ENCODE measurements around the gene ANO7. TPM values are rescaled to one million over a fixed set of nuclear protein-coding genes. Genes with fewer than 3 reads are reported as not detected.

ANO7 gene
- total and polyA plus RNA-seq, 2 donors (not counting 1 experiment from before 2014, with no cell fraction given) = 0.64 to 1.8 TPM

DNA sequence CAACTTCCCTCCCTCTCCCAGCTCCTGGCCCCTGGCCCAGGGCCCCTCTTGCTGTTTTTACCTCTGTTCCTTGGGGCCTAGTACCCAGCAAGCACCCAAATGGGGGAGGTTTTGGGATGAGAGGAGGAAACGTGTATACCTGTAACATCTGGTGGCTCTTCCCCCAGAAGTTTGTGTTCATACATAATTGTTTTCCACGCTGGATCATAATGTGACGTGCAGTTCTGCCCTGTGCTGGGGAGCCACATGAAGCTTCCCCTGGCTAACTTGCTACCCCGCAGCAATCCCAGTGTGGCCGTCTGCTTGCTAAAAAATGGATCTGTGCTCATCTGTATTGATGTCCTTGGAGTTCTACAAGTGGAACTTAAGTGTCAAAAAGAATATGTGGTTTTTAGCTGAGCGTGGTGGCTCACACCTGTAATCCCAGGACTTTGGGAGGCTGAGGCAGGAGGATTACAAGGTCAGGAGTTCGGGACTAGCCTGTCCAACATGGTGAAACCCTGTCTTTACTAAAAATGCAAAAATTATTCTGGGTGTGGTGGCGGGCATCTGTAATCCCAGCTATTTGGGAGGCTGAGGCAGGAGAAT lies 36.5 kb downstream of the ANO7 start:
- Mint-ChIP-seq H3K9me3 (ENCODE audit: insufficient read depth) (no peaks in the 10 kb centered on the region), H3K27ac (no peak overlapping the region), H3K4me3 (no peak overlapping the region), H3K4me1 (peaks cover 2% of the 10 kb centered on the region), H3K27me3 (no peaks in the 10 kb centered on the region)
- ChIA-PET POLR2A (no interaction called here), CTCF (no interaction called here)
- Histone ChIP-seq H3K9me3 (ENCODE audit: control extremely low read depth in 1 of 3, control insufficient read depth in 2 of 3, insufficient read depth in 1 of 3, low read length in 2 of 3) (no peaks in the 10 kb centered on the region), H3K27me3 (replicated peaks in 1 of 4; ENCODE audit: control extremely low read depth in 1 of 4, control insufficient read depth in 3 of 4, insufficient read depth in 4 of 4, low read length in 3 of 4) (peaks cover 0 to 2% (median 0%) of the 10 kb centered on the region in 4 experiments), H3K4me3 (ENCODE audit: control extremely low read depth in 1 of 5, extremely low read depth in 1 of 5, insufficient read depth in 1 of 5, low read depth in 2 of 5, low read length in 4 of 5) (no peak overlapping the region), H2AFZ (ENCODE audit: insufficient read depth, low read depth, low read length, poor library complexity, severe bottlenecking) (no peak overlapping the region), H3K79me2 (ENCODE audit: control insufficient read depth, insufficient read depth, low read length) (no peaks in the 10 kb centered on the region), H3K4me1 (ENCODE audit: control insufficient read depth in 2 of 2, insufficient read depth in 2 of 2, low read length in 2 of 2) (no peaks in the 10 kb centered on the region), H3K27ac (ENCODE audit: low read length in 2 of 2) (no peak overlapping the region), H3K4me2 (replicated peaks; ENCODE audit: low read depth, low read length, poor library complexity, severe bottlenecking) (no peak overlapping the region), H3K9ac (ENCODE audit: low read length) (no peak overlapping the region), H4K20me1 (ENCODE audit: control insufficient read depth, insufficient read depth, low read length, poor library complexity, severe bottlenecking) (no peaks in the 10 kb centered on the region), H3K36me3 (replicated peaks in 1 of 2; ENCODE audit: control extremely low read depth in 1 of 2, control insufficient read depth in 1 of 2, extremely low read depth in 1 of 2, insufficient read depth in 2 of 2, low read length in 1 of 2) (peaks cover 2 to 18% of the 10 kb centered on the region in 2 experiments)
- ATAC-seq (ENCODE audit: low read depth) (no peak), DNase-seq (no peak)
- WGBS (ENCODE audit: insufficient coverage) = 94% methylated on average over 8 of the region's 8 CpGs
- intact Hi-C loops (cut with micrococcal nuclease) = no loop called here
- no peak for TF ChIP-seq CTCF (IDR thresholded peaks at IDR 0.05)
- TF ChIP-seq EZH2 (IDR thresholded peaks at IDR 0.05; ENCODE audit: borderline replicate concordance, insufficient read depth, low read depth, low read length, poor library complexity, severe bottlenecking) = no peak

DNA sequence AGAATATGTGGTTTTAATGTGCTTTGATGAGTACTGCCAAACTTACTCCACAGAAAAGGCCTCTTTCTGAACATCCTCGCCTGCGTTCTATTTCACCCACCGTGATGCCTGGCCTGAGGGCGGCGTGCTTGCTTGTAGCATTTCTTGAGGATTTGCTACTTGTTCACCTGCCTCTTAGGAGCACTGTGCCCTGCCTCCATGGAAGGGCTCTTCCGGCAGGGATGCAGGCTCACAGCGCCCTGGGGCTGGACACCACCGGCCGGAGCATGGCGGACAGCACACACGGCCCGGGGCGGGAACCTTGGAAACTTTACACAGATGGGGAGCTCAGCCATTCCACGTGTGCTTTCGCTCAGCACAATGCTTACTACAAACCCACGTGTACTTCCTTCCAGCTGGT lies 37.1 kb downstream of the ANO7 start:
- Histone ChIP-seq H2AFZ (ENCODE audit: insufficient read depth, low read depth, low read length, poor library complexity, severe bottlenecking) (no peak overlapping the region), H3K4me1 (ENCODE audit: control insufficient read depth in 2 of 2, insufficient read depth in 2 of 2, low read length in 2 of 2) (no peaks in the 10 kb centered on the region), H3K9ac (ENCODE audit: low read length) (no peak overlapping the region), H4K20me1 (ENCODE audit: control insufficient read depth, insufficient read depth, low read length, poor library complexity, severe bottlenecking) (no peaks in the 10 kb centered on the region), H3K36me3 (replicated peaks in 1 of 2; ENCODE audit: control extremely low read depth in 1 of 2, control insufficient read depth in 1 of 2, extremely low read depth in 1 of 2, insufficient read depth in 2 of 2, low read length in 1 of 2) (peaks cover 2 to 24% of the 10 kb centered on the region in 2 experiments), H3K9me3 (ENCODE audit: control extremely low read depth in 1 of 3, control insufficient read depth in 2 of 3, insufficient read depth in 1 of 3, low read length in 2 of 3) (no peaks in the 10 kb centered on the region), H3K4me2 (replicated peaks; ENCODE audit: low read depth, low read length, poor library complexity, severe bottlenecking) (no peak overlapping the region), H3K27ac (ENCODE audit: low read length in 2 of 2) (no peak overlapping the region), H3K79me2 (ENCODE audit: control insufficient read depth, insufficient read depth, low read length) (no peaks in the 10 kb centered on the region), H3K27me3 (replicated peaks in 1 of 4; ENCODE audit: control extremely low read depth in 1 of 4, control insufficient read depth in 3 of 4, insufficient read depth in 4 of 4, low read length in 3 of 4) (peaks cover 0 to 2% (median 0%) of the 10 kb centered on the region in 4 experiments), H3K4me3 (ENCODE audit: control extremely low read depth in 1 of 5, extremely low read depth in 1 of 5, insufficient read depth in 1 of 5, low read depth in 2 of 5, low read length in 4 of 5) (no peak overlapping the region)
- 96% methylated on average over 16 of the region's 16 CpGs for WGBS (ENCODE audit: insufficient coverage)
- Mint-ChIP-seq H3K4me1 (no peaks in the 10 kb centered on the region), H3K27me3 (no peaks in the 10 kb centered on the region), H3K4me3 (no peak overlapping the region), H3K9me3 (ENCODE audit: insufficient read depth) (no peaks in the 10 kb centered on the region), H3K27ac (no peak overlapping the region)
- POLR2A ChIA-PET = no interaction called here
- DNase-seq (no peak), ATAC-seq (ENCODE audit: low read depth) (no peak)
- intact Hi-C loops (cut with micrococcal nuclease) = no loop called here
- TF ChIP-seq CTCF (IDR thresholded peaks at IDR 0.05) (no peak), EZH2 (IDR thresholded peaks at IDR 0.05; ENCODE audit: borderline replicate concordance, insufficient read depth, low read depth, low read length, poor library complexity, severe bottlenecking) (no peak)
- CTCF ChIA-PET = no interaction called here

Measured in B cell (primary cell).